GM23248 (cell line): Measurements from ENCODE around the gene PIK3R4.

Source experiments
- EZH2 ChIP-seq: fragments of 200-600 bp; sonication (generic); IDR thresholded peaks from 2 replicates; pipeline ENCODE4 v1.6.1; 2018; ENCODE audit warnings: antibody characterized with exemption, mild to moderate bottlenecking; ENCODE audit not compliant: insufficient read depth, poor library complexity, severe bottlenecking
- EZH2phosphoT487 ChIP-seq: fragments of 200-600 bp; sonication (generic); IDR thresholded peaks from 2 replicates; pipeline ENCODE4 v1.6.1; 2018; ENCODE audit warnings: antibody characterized with exemption, moderate library complexity, mild to moderate bottlenecking, low read depth; ENCODE audit not compliant: insufficient read depth

DNA sequence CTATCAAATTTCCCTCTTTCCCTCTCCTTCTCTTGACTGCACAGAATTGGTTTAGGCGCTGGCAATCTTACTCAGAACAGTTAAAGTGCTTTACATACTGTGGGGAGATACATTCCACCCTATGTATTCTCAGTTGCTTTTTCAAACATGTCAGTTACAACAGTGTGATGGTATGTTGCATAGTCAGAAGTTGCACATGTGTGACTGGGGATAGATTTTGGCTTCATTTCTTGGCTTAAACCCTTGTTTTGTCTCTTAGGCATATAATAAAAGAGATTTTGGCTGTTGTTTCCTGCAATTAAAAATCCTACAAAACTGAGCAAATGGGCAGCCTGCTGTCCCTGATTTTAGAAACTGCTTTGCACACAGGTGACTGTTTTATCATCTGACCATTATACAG lies 86.7 kb downstream of the PIK3R4 start:
- TF ChIP-seq EZH2: no peak
- no peak for TF ChIP-seq EZH2phosphoT487
